Measurements from ENCODE around the gene PMS2. TPM values are rescaled to one million over a fixed set of nuclear protein-coding genes. Genes with fewer than 3 reads are reported as not detected.
"Not testable (repeated sequence)": the region's sequence is repeated elsewhere in the genome, so short reads cannot be mapped to it uniquely, and the experiment has no call there.

The PMS2 gene
- total RNA-seq, 2 donors from 2014 or later, result 6.2 to 7.2 TPM

DNA sequence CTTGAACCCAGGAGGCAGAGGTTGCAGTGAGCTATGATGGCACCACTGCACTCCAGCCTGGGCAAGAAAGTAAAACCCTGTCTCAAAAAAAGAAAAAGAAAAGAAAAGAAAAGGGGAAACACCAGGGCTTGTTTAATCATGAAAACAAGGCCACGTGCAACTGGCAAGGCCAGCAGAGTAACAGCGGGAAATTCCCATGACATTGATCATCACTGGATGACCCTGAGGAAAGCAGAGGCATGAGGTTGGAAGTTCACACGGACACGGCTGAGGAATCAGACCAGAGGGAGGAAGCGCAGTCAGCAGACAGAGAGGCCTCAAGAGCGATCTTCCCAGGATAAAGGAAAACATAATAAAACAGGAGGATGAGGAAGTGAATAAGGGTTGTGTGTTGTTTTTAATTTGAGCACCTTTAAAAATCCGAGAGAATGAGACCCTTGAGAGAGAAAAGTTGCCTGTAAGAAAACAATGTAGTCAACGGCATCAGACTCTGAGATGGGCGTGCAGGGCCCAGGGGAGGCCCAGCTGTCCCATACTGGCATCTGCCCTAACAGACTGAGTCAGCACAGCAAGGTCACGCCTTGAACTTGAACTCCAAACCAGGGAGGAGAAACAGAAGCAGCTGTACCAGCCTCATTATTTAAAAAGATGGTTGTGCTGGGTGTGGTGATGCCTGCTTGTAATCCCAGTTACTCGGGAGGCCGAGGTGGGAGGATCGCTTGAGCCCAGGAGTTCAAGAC lies 76.8 kb downstream of the PMS2 start:
- ATAC-seq, result peak; percentile 19 to 44

DNA sequence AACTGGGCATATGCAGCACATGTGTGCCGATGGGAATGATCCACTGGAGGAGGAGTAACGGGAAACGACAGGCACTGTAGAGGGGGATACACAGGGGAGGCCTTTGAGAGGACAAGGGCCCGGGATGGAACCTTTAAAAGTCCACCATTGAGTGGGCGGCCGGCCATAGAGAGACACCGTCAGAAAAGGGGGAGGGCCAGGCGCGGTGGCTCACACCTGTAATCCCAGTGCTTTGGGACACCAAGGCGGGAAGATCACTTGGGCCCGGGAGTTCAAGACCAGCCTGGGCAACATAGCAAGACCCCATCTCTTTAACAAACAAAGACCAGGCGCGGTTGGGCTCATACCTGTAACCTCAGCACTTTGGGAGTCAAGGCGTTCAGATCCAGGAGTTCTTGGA lies 77.6 kb downstream of the PMS2 start:
- peak; percentile 24 for DNase-seq
- intact Hi-C loops (cut with DNase I); ATAC-seq: not testable (repeated sequence)

More for the DNA sequence above, 76.8 kb downstream of the PMS2 start:
- DNase-seq; intact Hi-C loops (cut with DNase I): not testable (repeated sequence)

DNA sequence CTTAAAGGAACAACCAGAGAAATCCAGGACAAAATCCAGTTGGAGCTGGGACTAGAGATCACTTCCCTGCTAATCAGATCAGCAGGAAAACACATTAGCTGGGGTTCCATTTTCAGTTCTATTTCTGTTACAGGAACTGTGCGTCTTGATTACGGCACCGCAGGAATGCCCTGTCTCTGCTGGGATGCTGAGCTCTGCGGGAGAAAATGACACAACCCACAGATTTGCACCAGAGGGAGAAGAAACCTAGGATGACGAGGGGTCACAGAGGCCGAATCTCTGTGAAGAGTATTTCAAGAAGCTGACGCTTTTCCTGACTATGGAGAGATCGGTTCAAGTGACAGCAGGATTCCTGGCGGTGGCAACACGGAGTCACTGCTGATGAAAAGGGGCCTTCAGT lies 78.6 kb downstream of the PMS2 start:
- DNase-seq; intact Hi-C loops (cut with DNase I); ATAC-seq: not testable (repeated sequence)

DNA sequence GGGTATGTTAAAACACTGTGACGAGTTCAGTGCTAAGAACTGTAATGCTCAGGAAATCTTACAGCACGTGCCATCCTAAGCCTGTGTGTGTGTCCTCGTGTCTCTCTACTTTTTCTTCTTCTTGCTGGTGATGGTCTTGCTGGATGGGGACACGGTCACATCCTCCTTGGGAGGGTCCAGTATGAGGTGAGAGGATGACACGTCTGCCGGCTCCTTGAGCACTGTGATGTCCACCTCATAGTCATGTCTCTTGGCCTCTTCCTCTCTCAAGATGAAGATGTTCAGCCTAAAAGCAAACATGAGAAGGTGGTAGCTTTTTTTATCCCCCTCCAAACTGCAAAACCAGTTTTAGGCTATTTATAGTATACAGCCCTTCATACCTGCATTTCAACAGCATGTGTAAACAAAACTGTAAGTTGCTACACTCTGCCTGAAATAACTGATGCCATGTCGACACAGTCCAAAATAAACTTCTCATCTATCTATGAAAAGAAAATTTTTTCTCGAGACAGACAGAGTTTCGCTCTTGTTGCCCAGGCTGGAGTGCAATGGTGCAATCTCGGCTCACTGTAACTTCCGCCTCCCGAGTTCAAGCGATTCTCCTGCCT lies 82.5 kb downstream of the PMS2 start:
- ATAC-seq; intact Hi-C loops (cut with DNase I): not testable (repeated sequence)

DNA sequence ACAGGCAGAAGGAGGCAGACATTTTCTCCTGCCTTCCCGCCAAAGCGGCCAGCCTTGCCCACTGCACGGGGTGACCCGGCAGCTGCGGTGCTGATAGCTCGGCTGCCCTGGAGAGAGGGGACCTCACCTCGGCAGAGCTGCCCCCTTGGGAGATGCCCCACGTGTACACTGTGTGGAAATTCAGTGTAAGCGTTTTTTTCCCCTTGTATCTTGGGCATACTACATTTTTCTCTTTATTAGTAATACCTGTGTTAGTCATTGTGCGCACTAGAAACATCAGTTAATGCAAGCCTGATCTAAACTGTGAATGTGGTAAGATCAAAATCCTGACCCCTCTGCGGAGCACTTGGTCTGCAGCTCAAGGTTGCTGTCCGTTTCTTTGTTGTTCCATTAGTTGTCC lies 84.2 kb downstream of the PMS2 start:
- not testable (repeated sequence) for ATAC-seq

More for the DNA sequence above, 82.5 kb downstream of the PMS2 start:
- DNase-seq, result not testable (repeated sequence)

DNA sequence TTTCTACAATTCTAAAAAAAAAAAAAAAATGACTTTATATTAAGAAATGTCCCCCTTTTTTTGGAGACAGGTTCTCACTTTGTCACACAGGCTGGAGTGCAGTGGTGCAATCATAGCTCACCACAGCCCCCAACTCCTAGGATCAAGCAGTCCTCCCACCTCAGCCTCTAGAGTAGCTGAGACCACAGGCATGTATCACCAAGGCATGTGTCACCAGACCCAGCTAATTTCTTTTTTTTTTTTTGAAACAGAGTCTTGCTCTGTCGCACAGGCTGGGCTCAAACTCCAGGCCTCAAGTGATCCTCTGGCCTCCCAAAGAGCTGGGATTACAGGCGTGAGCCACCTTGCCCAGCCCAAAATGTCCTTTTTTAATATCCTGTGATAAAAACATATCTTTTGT lies 84.7 kb downstream of the PMS2 start:
- intact Hi-C loops (cut with DNase I); ATAC-seq; DNase-seq: not testable (repeated sequence)

More for the DNA sequence above, 84.2 kb downstream of the PMS2 start:
- DNase-seq; intact Hi-C loops (cut with DNase I): not testable (repeated sequence)

Other genes starting within 250 kb of the PMS2 start
- 10 to 100 TPM; 28.0 to 40.2 TPM for gene RNF216, start 227.4 kb downstream of the PMS2 start, total RNA-seq
- not detected for gene OCM, start 128.3 kb downstream of the PMS2 start, total RNA-seq
- 10 to 100 TPM; 39.9 to 72.3 TPM for gene CCZ1, start 110.3 kb downstream of the PMS2 start, total RNA-seq
- gene RSPH10B, start 38.4 kb downstream of the PMS2 start, total RNA-seq, result not detected
- 10 to 100 TPM; 31.5 to 40.9 TPM for gene AIMP2, start 223 bp upstream of the PMS2 start, total RNA-seq
- gene ANKRD61, start 22.3 kb upstream of the PMS2 start, total RNA-seq, result under 1 TPM; 0.26 to 0.29 TPM
- 10 to 100 TPM; 46.9 to 58.7 TPM for gene EIF2AK1, start 50.1 kb upstream of the PMS2 start, total RNA-seq
- gene USP42, start 95.9 kb upstream of the PMS2 start, total RNA-seq, result 1 to 10 TPM; 4.6 to 6.3 TPM

Measured in left cardiac atrium (tissue), 4 donors.